ENCODE results near the gene RNASE7. TPM values are rescaled to one million over a fixed set of nuclear protein-coding genes. Genes with fewer than 3 reads are reported as not detected.

The RNASE7 gene
- total RNA-seq, 1 experiment from 2014 or later: not detected

- Histone ChIP-seq H3K9ac (ENCODE audit: low read length) (no peak overlapping the region), H3K4me2 (ENCODE audit: low read depth, low read length, poor library complexity, severe bottlenecking) (no peak overlapping the region), H3K9me3 (ENCODE audit: low read length) (no peaks in the 10 kb centered on the region), H3K27me3 (ENCODE audit: low read length) (no peaks in the 10 kb centered on the region), H3K4me1 (ENCODE audit: low read length) (no peaks in the 10 kb centered on the region), H4K20me1 (ENCODE audit: insufficient read depth, low read depth, low read length) (no peaks in the 10 kb centered on the region), H3K36me3 (ENCODE audit: insufficient read depth, low read length) (no peaks in the 10 kb centered on the region), H3K4me3 (ENCODE audit: low read length) (no peak overlapping the region), H2AFZ (ENCODE audit: low read length) (no peak overlapping the region), H3K79me2 (ENCODE audit: low read length) (no peaks in the 10 kb centered on the region), H3K27ac (ENCODE audit: low read length) (no peak overlapping the region), H3K9me2 (replicated peaks; ENCODE audit: insufficient read depth, low read length) (no peaks in the 10 kb centered on the region)
- DNase-seq: no peak
Measured at GRCh38 chr14:21061347-21061668, 19.1 kb downstream of the RNASE7 start.

GRCh38 chr14:21063479-21063878 is 21.3 kb downstream of the RNASE7 start:
- H3K27ac ChIP-seq (ENCODE audit: low read length): no peak overlapping the region
- no peaks in the 10 kb centered on the region for H3K4me1 ChIP-seq (ENCODE audit: low read length)
- H3K4me2 ChIP-seq (ENCODE audit: low read depth, low read length, poor library complexity, severe bottlenecking): no peak overlapping the region
- no peak overlapping the region for H2AFZ ChIP-seq (ENCODE audit: low read length)
- no peak overlapping the region for H3K4me3 ChIP-seq (ENCODE audit: low read length)
- DNase-seq: no peak
- no peaks in the 10 kb centered on the region for H3K27me3 ChIP-seq (ENCODE audit: low read length)
- no peaks in the 10 kb centered on the region for H4K20me1 ChIP-seq (ENCODE audit: insufficient read depth, low read depth, low read length)
- no peaks in the 10 kb centered on the region for H3K9me2 ChIP-seq (replicated peaks; ENCODE audit: insufficient read depth, low read length)
- H3K36me3 ChIP-seq (ENCODE audit: insufficient read depth, low read length): no peaks in the 10 kb centered on the region
- H3K9ac ChIP-seq (ENCODE audit: low read length): no peak overlapping the region
- H3K9me3 ChIP-seq (ENCODE audit: low read length): no peaks in the 10 kb centered on the region
- no peaks in the 10 kb centered on the region for H3K79me2 ChIP-seq (ENCODE audit: low read length)

DNA sequence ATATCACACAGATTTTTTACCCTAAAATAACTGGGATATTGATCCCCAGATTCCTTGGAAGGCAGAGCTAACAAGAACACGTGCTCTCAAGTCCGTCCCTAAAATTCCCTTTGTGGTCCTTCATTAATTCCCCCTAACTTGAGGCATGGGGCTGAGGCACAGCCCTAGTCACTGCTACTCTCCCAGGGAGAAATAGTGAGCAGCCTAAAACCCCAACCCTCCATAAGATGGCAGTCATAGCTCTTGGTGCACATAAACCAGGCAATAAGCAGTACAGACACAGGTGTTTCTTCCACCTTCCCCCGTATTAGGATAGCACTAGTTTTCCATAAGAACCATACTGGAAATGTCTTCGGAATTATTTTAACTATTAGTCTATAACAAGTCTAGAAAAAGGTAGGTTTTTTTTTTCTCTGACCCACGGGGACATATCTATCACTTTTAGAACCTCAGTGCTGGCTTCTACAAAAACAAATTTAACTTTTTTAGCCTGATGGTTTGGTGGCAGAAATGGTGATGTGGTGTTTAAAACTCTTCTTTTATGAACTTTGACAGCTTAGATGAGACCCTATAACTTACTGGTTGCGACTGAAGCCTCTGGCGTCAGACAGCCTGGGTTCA is 24.8 kb downstream of the RNASE7 start:
- Histone ChIP-seq H3K27me3 (ENCODE audit: low read length) (peaks cover 3% of the 10 kb centered on the region; the same call in 1 of the 2 replicates), H3K4me2 (ENCODE audit: low read depth, low read length, poor library complexity, severe bottlenecking) (no peak overlapping the region), H4K20me1 (ENCODE audit: insufficient read depth, low read depth, low read length) (no peaks in the 10 kb centered on the region), H3K27ac (ENCODE audit: low read length) (no peak overlapping the region), H3K9ac (ENCODE audit: low read length) (no peak overlapping the region), H3K9me2 (replicated peaks; ENCODE audit: insufficient read depth, low read length) (no peaks in the 10 kb centered on the region), H3K4me3 (ENCODE audit: low read length) (no peak overlapping the region), H3K79me2 (ENCODE audit: low read length) (no peaks in the 10 kb centered on the region), H3K9me3 (ENCODE audit: low read length) (no peaks in the 10 kb centered on the region), H2AFZ (ENCODE audit: low read length) (no peak overlapping the region), H3K36me3 (ENCODE audit: insufficient read depth, low read length) (no peaks in the 10 kb centered on the region), H3K4me1 (ENCODE audit: low read length) (peaks cover 21% of the 10 kb centered on the region)
- peak; percentile 62 for DNase-seq

DNA sequence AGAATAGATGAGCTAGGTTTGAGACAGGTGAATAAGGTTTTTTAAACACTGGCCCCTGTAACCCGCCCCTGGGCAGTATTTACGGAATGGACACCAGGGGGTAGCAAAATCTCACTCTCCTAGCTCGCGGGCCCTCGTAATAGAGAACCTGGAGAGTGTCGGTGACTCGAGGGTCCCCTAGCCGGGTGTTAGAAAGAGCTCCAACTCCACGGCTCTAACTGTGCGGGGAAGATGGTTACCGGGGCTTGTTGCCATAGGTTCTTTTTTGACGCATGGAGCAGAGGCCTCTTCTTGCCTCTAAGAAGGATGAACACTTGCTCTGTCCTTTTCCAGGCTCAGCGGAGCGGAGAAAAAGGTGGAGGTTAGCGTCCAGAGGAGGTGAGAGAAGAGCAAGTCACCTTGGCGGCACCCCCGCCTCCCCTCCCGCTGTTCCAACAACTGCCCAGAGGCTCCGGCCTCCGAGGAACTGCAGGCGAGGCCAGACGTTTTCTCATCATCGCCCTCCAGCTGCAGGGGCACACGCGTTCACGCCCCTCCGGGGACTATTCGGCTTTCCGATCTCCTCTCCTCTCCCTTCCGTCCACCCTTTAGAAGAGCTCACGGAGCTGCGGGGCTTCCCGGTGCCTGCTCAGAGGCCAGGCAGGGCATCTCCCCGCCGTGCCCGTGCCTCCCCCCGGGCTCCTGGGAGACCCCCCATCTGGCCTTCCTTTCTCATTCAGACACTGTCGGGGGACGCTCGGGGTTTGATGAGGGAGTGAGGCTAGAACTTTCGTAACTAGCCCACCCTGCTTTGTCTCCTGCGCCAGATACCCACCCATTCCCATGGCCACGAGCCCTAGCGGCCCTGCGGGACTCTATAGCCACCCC is 26.6 kb downstream of the RNASE7 start:
- Histone ChIP-seq H2AFZ (ENCODE audit: low read length) (no peak overlapping the region), H3K9me3 (ENCODE audit: low read length) (no peaks in the 10 kb centered on the region), H4K20me1 (ENCODE audit: insufficient read depth, low read depth, low read length) (no peaks in the 10 kb centered on the region), H3K9me2 (replicated peaks; ENCODE audit: insufficient read depth, low read length) (no peaks in the 10 kb centered on the region), H3K4me3 (ENCODE audit: low read length) (no peak overlapping the region), H3K36me3 (ENCODE audit: insufficient read depth, low read length) (no peaks in the 10 kb centered on the region), H3K4me1 (ENCODE audit: low read length) (peaks cover 26% of the 10 kb centered on the region), H3K4me2 (ENCODE audit: low read depth, low read length, poor library complexity, severe bottlenecking) (no peak overlapping the region), H3K79me2 (ENCODE audit: low read length) (no peaks in the 10 kb centered on the region), H3K9ac (ENCODE audit: low read length) (no peak overlapping the region), H3K27ac (ENCODE audit: low read length) (no peak overlapping the region), H3K27me3 (ENCODE audit: low read length) (peaks cover 3% of the 10 kb centered on the region; the same call in 1 of the 2 replicates)
- peak; percentile 86 for DNase-seq

- peaks cover 3% of the 10 kb centered on the region; the same call in 1 of the 2 replicates for H3K27me3 ChIP-seq (ENCODE audit: low read length)
- no peaks in the 10 kb centered on the region for H3K79me2 ChIP-seq (ENCODE audit: low read length)
- H3K9me3 ChIP-seq (ENCODE audit: low read length): no peaks in the 10 kb centered on the region
- H3K9ac ChIP-seq (ENCODE audit: low read length): peak overlapping the region; percentile 64; the same call in 1 of the 2 replicates
- peak overlapping the region; percentile 64; the same call in 1 of the 2 replicates for H3K4me3 ChIP-seq (ENCODE audit: low read length)
- H3K4me1 ChIP-seq (ENCODE audit: low read length): peaks cover 26% of the 10 kb centered on the region
- no peak overlapping the region for H3K27ac ChIP-seq (ENCODE audit: low read length)
- no peaks in the 10 kb centered on the region for H4K20me1 ChIP-seq (ENCODE audit: insufficient read depth, low read depth, low read length)
- no peak overlapping the region for H2AFZ ChIP-seq (ENCODE audit: low read length)
- no peak for DNase-seq
- H3K9me2 ChIP-seq (replicated peaks; ENCODE audit: insufficient read depth, low read length): no peaks in the 10 kb centered on the region
- H3K4me2 ChIP-seq (ENCODE audit: low read depth, low read length, poor library complexity, severe bottlenecking): peak overlapping the region; percentile 69
- no peaks in the 10 kb centered on the region for H3K36me3 ChIP-seq (ENCODE audit: insufficient read depth, low read length)
Measured at GRCh38 chr14:21069388-21070082, 27.4 kb downstream of the RNASE7 start.

GRCh38 chr14:21070083-21070609 is 28.0 kb downstream of the RNASE7 start, which contains the start of gene ARHGEF40:
Gene ARHGEF40, plus strand, starts transcription at chr14:21070304. Its CDS starts 93 bp downstream, at chr14:21070397.
- Histone ChIP-seq H3K79me2 (ENCODE audit: low read length) (no peaks in the 10 kb centered on the region), H3K9me3 (ENCODE audit: low read length) (no peaks in the 10 kb centered on the region), H3K4me1 (ENCODE audit: low read length) (peaks cover 26% of the 10 kb centered on the region), H3K4me2 (ENCODE audit: low read depth, low read length, poor library complexity, severe bottlenecking) (peak within 1 kb of the TSS; percentile 69), H3K4me3 (ENCODE audit: low read length) (peak within 1 kb of the TSS; percentile 64), H3K27ac (ENCODE audit: low read length) (no peak within 1 kb of the TSS), H3K36me3 (ENCODE audit: insufficient read depth, low read length) (no peaks in the 10 kb centered on the region), H3K9ac (ENCODE audit: low read length) (peak within 1 kb of the TSS; percentile 64), H2AFZ (ENCODE audit: low read length) (peak within 1 kb of the TSS; percentile 70; the same call in 1 of the 2 replicates), H3K27me3 (ENCODE audit: low read length) (peaks cover 3% of the 10 kb centered on the region; the same call in 1 of the 2 replicates), H4K20me1 (ENCODE audit: insufficient read depth, low read depth, low read length) (no peaks in the 10 kb centered on the region), H3K9me2 (replicated peaks; ENCODE audit: insufficient read depth, low read length) (no peaks in the 10 kb centered on the region)
- DNase-seq: peak; percentile 56

GRCh38 chr14:21070610-21071224 is 28.6 kb downstream of the RNASE7 start:
- Histone ChIP-seq H2AFZ (ENCODE audit: low read length) (peak overlapping the region; percentile 42; the same call in 1 of the 2 replicates), H3K27me3 (ENCODE audit: low read length) (peaks cover 3% of the 10 kb centered on the region; the same call in 1 of the 2 replicates), H3K79me2 (ENCODE audit: low read length) (no peaks in the 10 kb centered on the region), H3K9me3 (ENCODE audit: low read length) (no peaks in the 10 kb centered on the region), H3K4me3 (ENCODE audit: low read length) (peak overlapping the region; percentile 64), H3K36me3 (ENCODE audit: insufficient read depth, low read length) (no peaks in the 10 kb centered on the region), H3K4me1 (ENCODE audit: low read length) (peaks cover 26% of the 10 kb centered on the region), H3K9ac (ENCODE audit: low read length) (peak overlapping the region; percentile 64), H4K20me1 (ENCODE audit: insufficient read depth, low read depth, low read length) (no peaks in the 10 kb centered on the region), H3K9me2 (replicated peaks; ENCODE audit: insufficient read depth, low read length) (no peaks in the 10 kb centered on the region), H3K27ac (ENCODE audit: low read length) (no peak overlapping the region), H3K4me2 (ENCODE audit: low read depth, low read length, poor library complexity, severe bottlenecking) (peak overlapping the region; percentile 69)
- DNase-seq: no peak
